Mammary microvascular endothelial cell (primary cell): ENCODE results near the gene MAPKAPK5. TPM values are rescaled to one million over a fixed set of nuclear protein-coding genes. Genes with fewer than 3 reads are reported as not detected.

Source experiments
- total RNA-seq: library from RNA; depleted of rRNA; stranded (reverse); fragments of >200 nt; gene quantifications from 2 replicates; pipeline ENCODE4 v1.2.3, GENCODE V29; 2015

Gene MAPKAPK5
- total RNA-seq: 35.7 TPM in 2 replicates

DNA sequence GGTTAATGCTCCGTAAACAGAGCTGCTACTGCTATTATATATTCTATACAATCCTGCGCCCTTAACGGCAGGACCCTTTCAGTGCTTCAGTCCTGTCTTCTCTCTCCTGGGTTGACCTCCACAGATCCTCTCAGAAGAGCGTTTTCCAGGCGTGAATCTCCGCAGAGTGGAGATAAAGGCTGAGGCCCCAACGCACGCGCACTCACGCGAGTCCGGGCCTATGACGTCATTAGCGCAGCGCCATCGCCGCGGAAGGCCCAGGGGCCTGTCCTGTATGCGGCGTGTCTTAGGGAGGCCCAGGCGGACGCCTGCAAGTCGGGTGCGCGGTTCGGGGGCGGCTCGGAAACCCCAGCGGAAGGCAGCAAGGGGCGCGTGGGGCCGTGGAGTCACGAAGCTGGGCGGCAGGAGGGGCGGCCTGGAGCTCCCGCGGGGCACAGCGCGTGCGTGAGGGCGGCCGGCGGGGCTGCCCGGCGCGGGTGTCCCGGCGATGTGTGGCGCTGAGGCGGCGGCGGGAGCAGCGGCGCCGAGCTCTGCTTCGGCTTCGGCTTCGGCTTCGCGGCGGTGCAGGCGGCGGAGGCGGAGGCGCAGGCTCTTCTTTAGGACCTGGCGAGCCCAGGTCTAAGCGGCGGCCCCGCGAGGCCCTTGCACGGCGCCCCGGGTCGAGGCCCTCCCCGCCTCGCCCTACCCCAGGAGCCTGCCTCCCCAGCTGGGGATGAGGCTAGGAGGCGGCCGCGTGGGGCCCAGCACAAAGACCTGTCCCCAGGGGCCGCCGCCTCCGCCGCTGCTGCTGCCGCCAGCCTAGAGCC is at the start of gene MAPKAPK5:
Gene MAPKAPK5, plus strand, starts transcription at position 479 of the 806 bp plus-strand sequence. CDS start 506 bp downstream, outside the sequence.

Other genes starting within 250 kb of the MAPKAPK5 start
- gene ATXN2, start 242.9 kb upstream of the MAPKAPK5 start, total RNA-seq: 11.0 and 20.6 TPM in 2 replicates
- gene BRAP, start 156.3 kb upstream of the MAPKAPK5 start, total RNA-seq: 12.0 and 12.4 TPM in 2 replicates
- 12.7 and 13.7 TPM in 2 replicates for gene ACAD10, start 156.2 kb upstream of the MAPKAPK5 start, total RNA-seq
- 25.1 and 28.8 TPM in 2 replicates for gene ALDH2, start 75.3 kb upstream of the MAPKAPK5 start, total RNA-seq
- gene TMEM116, start 170.9 kb downstream of the MAPKAPK5 start, total RNA-seq: 0.74 and 1.1 TPM in 2 replicates
- 60.5 and 69.8 TPM in 2 replicates for gene ERP29, start 171.2 kb downstream of the MAPKAPK5 start, total RNA-seq